Pancreas (tissue), 10 donors: Measurements from ENCODE around the gene KDM7A. TPM values are rescaled to one million over a fixed set of nuclear protein-coding genes. Genes with fewer than 3 reads are reported as not detected.

Experiments
- ATAC-seq, 4 donors: fragments of 200-7000 bp; cut with Tn5 transposase; one replicate each; pipeline versions ENCODE4 v1.8.0 to v1.9.1; 2020; ENCODE audit warnings: mild to moderate bottlenecking in 4 of 4, moderate library complexity in 4 of 4
- DNase-seq, 6 donors: peaks; one replicate each; pipeline ENCODE4 v3.0.0-alpha.2; 2020
- FAIRE-seq: peaks from 2 replicates; lab custom pipeline; 2012; peaks lifted over from hg19 to GRCh38; lab: Jason Lieb, UNC
- H3K27ac ChIP-seq, 4 donors: fragments of 200-600 bp; sonication (generic); 1 replicate in 3 of 4; 2 replicates in 1 of 4; pipeline versions ENCODE4 v1.5.0 to v1.8.0; 2020
- H3K27me3 ChIP-seq, 4 donors: fragments of 200-600 bp; one replicate each; pipeline ENCODE4 v1.8.0; 2021
- H3K36me3 ChIP-seq, 3 donors: fragments of 200-600 bp; sonication (generic) in 1 of 3; one replicate each; pipeline versions ENCODE4 v1.5.0 to v1.8.0; 2020 to 2021
- H3K4me1 ChIP-seq, 3 donors: fragments of 200-600 bp; one replicate each; pipeline ENCODE4 v1.8.0; 2021
- H3K4me3 ChIP-seq, 4 donors: fragments of 200-600 bp; sonication (generic) in 2 of 4; one replicate each; pipeline versions ENCODE4 v1.5.0 to v1.8.0; 2020 to 2021
- H3K9me3 ChIP-seq, 4 donors: fragments of 200-600 bp; one replicate each; pipeline ENCODE4 v1.8.0; 2021
- CTCF ChIP-seq, 4 donors: fragments of 200-600 bp; sonication (generic) in 3 of 4; IDR thresholded peaks; one replicate each; pipeline versions ENCODE4 v1.5.0 to v1.8.0; 2021; ENCODE audit warnings: antibody characterized with exemption in 4 of 4
- WGBS, 2 donors: extraction: QIAGEN DNeasy Blood & Tissue Kit; methylation state at CpG; one replicate each; pipeline ENCODE4 v1.1.7; 2013; 5-methylcytosine and 5-hydroxymethylcytosine counted together
- intact Hi-C, 3 donors: fragments of 100-400 bp; cut with DNase I; formaldehyde crosslinking; loops; one replicate each; pipeline versions ENCODE4 v1.11.1 to v1.14.2; 2022
- polyA plus RNA-seq, 2 donors: library from polyadenylated mRNA; stranded (reverse); fragments of 200-250 nt; gene quantifications; one replicate each; pipeline ENCODE4 v1.2.3, GENCODE V29; 2013
- total RNA-seq, 6 donors: library from RNA; stranded (reverse); fragmentation: NEBNext Ultra II Directional in 4 of 6; extraction: Animal tissue kit (Norgen Biotek cat#: 25700) in 4 of 6; gene quantifications; one replicate each; pipeline versions ENCODE4 v1.2.1 to v1.2.4, GENCODE V29; 2021 to 2023
- donor health status: healthy with polysubstance abuse.
- donor health status: DM: no; HTN: no; CAD: no; lungs with moderate emphysema.
- donor health status: DM: no; HTN: no; CAD: no.
- donor health status: control.
- donor health status: control.
- donor health status: Bipolar disorder and iron deficiency.
- donor health status: DM: yes; HTN: yes; CAD: no.
- donor health status: DM: no; HTN: no; CAD: no.
- donor health status: DM: no; HTN: no; CAD: no.
- donor health status: DM: yes; HTN: yes; CAD: no.

Gene KDM7A
- total and polyA plus RNA-seq, 8 donors: 3.3 to 8.5 (median 6.2) TPM

GRCh38 chr7:140161047-140161446 is 15.7 kb downstream of the KDM7A start:
- Histone ChIP-seq H3K36me3 (no peaks in the 10 kb centered on the region), H3K9me3 (no peaks in the 10 kb centered on the region), H3K4me1 (peaks cover 0 to 13% (median 0%) of the 10 kb centered on the region in 3 donors), H3K27me3 (no peaks in the 10 kb centered on the region), H3K27ac (no peak overlapping the region), H3K4me3 (no peak overlapping the region)
- intact Hi-C loops: no loop called here
- no peak for DNase-seq
- ATAC-seq: no peak
- no peak for FAIRE-seq
- 96 to 100% methylated on average over 1 of the region's 1 CpG for WGBS, 2 donors
- TF ChIP-seq CTCF (IDR thresholded peaks at IDR 0.05): no peak

- ATAC-seq (peak in 2 of 4 donors; percentile 45 to 47), FAIRE-seq (no peak)
These were observed 16.5 kb downstream of the KDM7A start for GRCh38 chr7:140160308-140160707.

GRCh38 chr7:140159497-140159896 is 17.3 kb downstream of the KDM7A start:
- intact Hi-C loops: no loop called here
- no peaks in the 10 kb centered on the region for H3K9me3 ChIP-seq
- no peaks in the 10 kb centered on the region for H3K36me3 ChIP-seq
- DNase-seq: no peak
- H3K27ac ChIP-seq: no peak overlapping the region
- WGBS, 2 donors: 95 to 98% methylated on average over 3 of the region's 3 CpGs
- no peak for TF ChIP-seq CTCF (IDR thresholded peaks at IDR 0.05)
- peaks cover 0 to 13% (median 0%) of the 10 kb centered on the region in 3 donors for H3K4me1 ChIP-seq
- no peak for FAIRE-seq
- no peaks in the 10 kb centered on the region for H3K27me3 ChIP-seq
- no peak for ATAC-seq
- no peak overlapping the region for H3K4me3 ChIP-seq

More at GRCh38 chr7:140160308-140160707, 16.5 kb downstream of the KDM7A start:
- H3K36me3 ChIP-seq: no peaks in the 10 kb centered on the region
- no peak for TF ChIP-seq CTCF (IDR thresholded peaks at IDR 0.05)
- H3K27ac ChIP-seq: no peak overlapping the region
- H3K4me1 ChIP-seq: peaks cover 0 to 13% (median 0%) of the 10 kb centered on the region in 3 donors
- H3K4me3 ChIP-seq: no peak overlapping the region
- 30 to 33% methylated on average over 2 of the region's 2 CpGs for WGBS, 2 donors
- intact Hi-C loops: no loop called here
- no peak for DNase-seq
- H3K27me3 ChIP-seq: no peaks in the 10 kb centered on the region
- no peaks in the 10 kb centered on the region for H3K9me3 ChIP-seq

GRCh38 chr7:140156460-140157080 is 20.2 kb downstream of the KDM7A start:
- H3K4me1 ChIP-seq: peaks cover 0 to 13% (median 0%) of the 10 kb centered on the region in 3 donors

More at GRCh38 chr7:140156460-140157080, 20.2 kb downstream of the KDM7A start:
- intact Hi-C loops: no loop called here
- no peaks in the 10 kb centered on the region for H3K36me3 ChIP-seq
- DNase-seq: no peak
- ATAC-seq: no peak
- no peak overlapping the region for H3K4me3 ChIP-seq
- H3K27me3 ChIP-seq: no peaks in the 10 kb centered on the region
- H3K27ac ChIP-seq: no peak overlapping the region
- no peak for TF ChIP-seq CTCF (IDR thresholded peaks at IDR 0.05)
- no peaks in the 10 kb centered on the region for H3K9me3 ChIP-seq
- WGBS, 2 donors: 92 to 95% methylated on average over 2 of the region's 2 CpGs
- FAIRE-seq: no peak
